Cardiac muscle cell (in vitro differentiated cells and primary cell): ENCODE results near the gene ZFR. TPM values are rescaled to one million over a fixed set of nuclear protein-coding genes. Genes with fewer than 3 reads are reported as not detected.
"Not testable (repeated sequence)": the region's sequence is repeated elsewhere in the genome, so short reads cannot be mapped to it uniquely, and the experiment has no call there.

Source experiments
- DNase-seq, 2 donors: peaks; one replicate each; pipeline versions ENCODE4 v3.0.0 to v3.0.0-alpha.2; 2010 to 2017; ENCODE audit warnings: low read depth in 1 of 2, low spot score in 1 of 2
- H3K27ac ChIP-seq: fragments of 200-600 bp; sonication (generic); 2 replicates; pipeline ENCODE4 v1.5.1; 2016
- H3K27me3 ChIP-seq: fragments of 200-600 bp; sonication (generic); 2 replicates; pipeline ENCODE4 v1.6.0; 2016; ENCODE audit warnings: control low read depth
- H3K36me3 ChIP-seq: fragments of 200-600 bp; sonication (generic); 2 replicates; pipeline ENCODE4 v1.5.1; 2016; ENCODE audit warnings: control low read depth
- H3K4me1 ChIP-seq: fragments of 200-600 bp; sonication (generic); 2 replicates; pipeline ENCODE4 v1.8.1; 2017; ENCODE audit warnings: low read depth, mild to moderate bottlenecking, mixed run types
- H3K4me3 ChIP-seq: fragments of 200-600 bp; sonication (generic); 2 replicates; pipeline ENCODE4 v1.5.1; 2016; ENCODE audit warnings: mild to moderate bottlenecking
- H3K9me3 ChIP-seq: fragments of 200-600 bp; sonication (generic); 2 replicates; pipeline ENCODE4 v1.5.1; 2017; ENCODE audit warnings: low read depth, mild to moderate bottlenecking, control low read depth
- polyA plus RNA-seq: library from polyadenylated mRNA; unstranded; fragments of >200 nt; fragmentation: Nextera tagmentation; extraction: Ambion mirVana; gene quantifications from 2 replicates; pipeline ENCODE4 v1.2.1, GENCODE V29; 2016
- total RNA-seq: library from RNA; depleted of rRNA; stranded (reverse); fragments of >200 nt; gene quantifications from 2 replicates; pipeline ENCODE4 v1.2.3, GENCODE V29; 2016
- TF ChIP-seq, protein P1 (sequence below): IDR thresholded peaks from 2 replicates; pipeline ENCODE4 v1.5.1; 2012; ENCODE audit warnings: low read depth, mild to moderate bottlenecking, low read length

The ZFR gene
- total and polyA plus RNA-seq, 2 experiments from 2014 or later, result 66.5 to 75.6 TPM

GRCh38 chr5:32406650-32407049 is 37.9 kb downstream of the ZFR start:
- Histone ChIP-seq H3K36me3 (peaks cover 76% of the 10 kb centered on the region), H3K4me3 (no peak overlapping the region), H3K27me3 (no peaks in the 10 kb centered on the region), H3K9me3 (no peaks in the 10 kb centered on the region), H3K4me1 (no peaks in the 10 kb centered on the region), H3K27ac (no peak overlapping the region)
- DNase-seq, result no peak
- TF ChIP-seq, protein P1, sequence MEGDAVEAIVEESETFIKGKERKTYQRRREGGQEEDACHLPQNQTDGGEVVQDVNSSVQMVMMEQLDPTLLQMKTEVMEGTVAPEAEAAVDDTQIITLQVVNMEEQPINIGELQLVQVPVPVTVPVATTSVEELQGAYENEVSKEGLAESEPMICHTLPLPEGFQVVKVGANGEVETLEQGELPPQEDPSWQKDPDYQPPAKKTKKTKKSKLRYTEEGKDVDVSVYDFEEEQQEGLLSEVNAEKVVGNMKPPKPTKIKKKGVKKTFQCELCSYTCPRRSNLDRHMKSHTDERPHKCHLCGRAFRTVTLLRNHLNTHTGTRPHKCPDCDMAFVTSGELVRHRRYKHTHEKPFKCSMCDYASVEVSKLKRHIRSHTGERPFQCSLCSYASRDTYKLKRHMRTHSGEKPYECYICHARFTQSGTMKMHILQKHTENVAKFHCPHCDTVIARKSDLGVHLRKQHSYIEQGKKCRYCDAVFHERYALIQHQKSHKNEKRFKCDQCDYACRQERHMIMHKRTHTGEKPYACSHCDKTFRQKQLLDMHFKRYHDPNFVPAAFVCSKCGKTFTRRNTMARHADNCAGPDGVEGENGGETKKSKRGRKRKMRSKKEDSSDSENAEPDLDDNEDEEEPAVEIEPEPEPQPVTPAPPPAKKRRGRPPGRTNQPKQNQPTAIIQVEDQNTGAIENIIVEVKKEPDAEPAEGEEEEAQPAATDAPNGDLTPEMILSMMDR, result no peak

DNA sequence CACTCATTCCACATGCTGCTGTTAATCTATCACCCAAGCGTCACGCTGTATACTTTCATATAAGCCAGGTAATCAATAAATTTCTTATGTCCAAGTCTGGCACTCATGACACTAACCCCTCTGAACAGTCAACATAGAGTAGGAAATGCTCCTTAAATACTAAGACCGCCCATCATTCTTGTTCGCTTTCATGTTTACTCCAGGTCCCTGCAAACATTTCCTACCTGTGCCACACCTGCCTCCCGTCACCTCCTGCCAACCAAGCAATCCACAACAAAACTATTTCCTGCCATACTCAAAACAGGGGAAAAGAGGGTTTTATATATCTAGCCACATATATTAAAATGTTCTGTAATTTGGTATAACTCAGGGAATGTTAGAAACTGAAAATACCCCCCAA is 39.0 kb downstream of the ZFR start:
- peaks cover 79% of the 10 kb centered on the region for H3K36me3 ChIP-seq
- H3K4me1 ChIP-seq, result no peaks in the 10 kb centered on the region
- TF ChIP-seq, protein P1, result no peak
- DNase-seq, result no peak
- no peaks in the 10 kb centered on the region for H3K9me3 ChIP-seq
- H3K4me3 ChIP-seq, result no peak overlapping the region
- peak overlapping the region; percentile 22 for H3K27ac ChIP-seq
- H3K27me3 ChIP-seq, result no peaks in the 10 kb centered on the region

DNA sequence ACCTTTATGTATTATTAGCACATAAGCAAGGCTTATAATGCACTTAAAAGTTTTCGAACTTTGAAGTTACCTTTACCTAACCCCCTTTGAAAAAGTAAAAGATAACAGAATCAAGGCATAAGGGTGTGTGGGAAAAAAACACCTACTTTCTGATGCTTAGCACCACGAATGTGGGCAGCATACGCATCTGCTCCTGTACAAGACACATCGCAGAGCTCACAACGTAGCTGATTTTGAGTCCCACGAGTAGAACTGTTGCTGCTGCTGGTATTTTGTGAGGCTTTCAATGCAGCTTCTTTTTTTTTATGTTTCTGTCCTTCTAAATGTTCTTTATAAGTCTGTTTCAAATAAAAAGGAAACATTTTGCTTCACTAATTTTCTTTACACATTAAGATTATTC is 40.8 kb downstream of the ZFR start:
- TF ChIP-seq, protein P1, result no peak
- H3K27ac ChIP-seq, result no peak overlapping the region
- peaks cover 85% of the 10 kb centered on the region for H3K36me3 ChIP-seq
- H3K27me3 ChIP-seq, result no peaks in the 10 kb centered on the region
- DNase-seq, result no peak
- H3K4me1 ChIP-seq, result no peaks in the 10 kb centered on the region
- no peaks in the 10 kb centered on the region for H3K9me3 ChIP-seq
- H3K4me3 ChIP-seq, result no peak overlapping the region

GRCh38 chr5:32400401-32400800 is 44.1 kb downstream of the ZFR start:
- Histone ChIP-seq H3K36me3 (peaks cover 84% of the 10 kb centered on the region), H3K4me3 (no peak overlapping the region), H3K27me3 (no peaks in the 10 kb centered on the region), H3K9me3 (no peaks in the 10 kb centered on the region), H3K4me1 (no peaks in the 10 kb centered on the region), H3K27ac (no peak overlapping the region)
- TF ChIP-seq, protein P1, result no peak
- no peak for DNase-seq

DNA sequence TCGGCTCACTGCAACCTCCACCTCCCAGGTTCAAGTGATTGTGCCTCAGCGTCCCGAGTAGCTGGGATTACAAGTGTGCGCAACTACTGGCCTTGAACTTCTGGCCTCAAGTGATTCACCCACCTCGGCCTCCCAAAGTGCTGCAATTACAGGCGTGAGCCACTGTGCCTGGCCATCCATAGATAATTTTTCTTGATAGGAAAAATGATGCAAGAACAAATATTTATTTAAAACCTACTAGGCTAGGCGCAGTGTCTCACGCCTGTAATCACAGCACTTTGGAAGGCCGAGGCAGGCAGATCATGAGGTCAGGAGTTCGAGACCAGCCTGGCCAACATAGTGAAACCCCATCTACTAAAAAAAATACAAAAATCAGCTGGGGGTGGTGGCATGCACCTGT is 45.8 kb downstream of the ZFR start:
- peaks cover 89% of the 10 kb centered on the region for H3K36me3 ChIP-seq

GRCh38 chr5:32394981-32395380 is 49.6 kb downstream of the ZFR start:
- H3K4me1 ChIP-seq, result no peaks in the 10 kb centered on the region
- peaks cover 81% of the 10 kb centered on the region for H3K36me3 ChIP-seq
- H3K4me3 ChIP-seq, result no peak overlapping the region
- no peaks in the 10 kb centered on the region for H3K9me3 ChIP-seq
- DNase-seq, result no peak
- H3K27ac ChIP-seq, result no peak overlapping the region
- no peaks in the 10 kb centered on the region for H3K27me3 ChIP-seq
- TF ChIP-seq, protein P1, result no peak

More for the DNA sequence above, 45.8 kb downstream of the ZFR start:
- H3K27ac ChIP-seq, H3K9me3 ChIP-seq, H3K4me1 ChIP-seq, H3K27me3 ChIP-seq, H3K4me3 ChIP-seq: not testable (repeated sequence)
- DNase-seq, result peak in 1 of 2 donors; percentile 25
